Uterus (tissue), 4 donors: ENCODE results near the gene DLK1. TPM values are rescaled to one million over a fixed set of nuclear protein-coding genes. Genes with fewer than 3 reads are reported as not detected.

Experiments used
- DNase-seq, 2 donors: peaks; one replicate each; pipeline ENCODE4 v3.0.0-alpha.2; 2019 to 2020
- H3K27ac ChIP-seq, 2 donors: fragments of 200-600 bp; sonication (generic); 1 replicate in 1 of 2; 2 replicates in 1 of 2; pipeline ENCODE4 v1.5.1; 2016 to 2018
- H3K27me3 ChIP-seq, 2 donors: fragments of 200-600 bp; sonication (generic); one replicate each; pipeline ENCODE4 v1.5.1; 2018 to 2019; ENCODE audit warnings: control low read depth in 1 of 2
- H3K36me3 ChIP-seq, 2 donors: fragments of 200-600 bp; sonication (generic); one replicate each; pipeline ENCODE4 v1.5.1; 2019; ENCODE audit warnings: control low read depth in 1 of 2
- H3K4me1 ChIP-seq, 2 donors: fragments of 200-600 bp; sonication (generic); one replicate each; pipeline ENCODE4 v1.5.1; 2018 to 2019; ENCODE audit warnings: control low read depth in 1 of 2
- H3K4me3 ChIP-seq, 2 donors: fragments of 200-600 bp; sonication (generic); 1 replicate in 1 of 2; 2 replicates in 1 of 2; pipeline ENCODE4 v1.5.1; 2018 to 2019; ENCODE audit warnings: mild to moderate bottlenecking in 1 of 2
- H3K9me3 ChIP-seq, 2 donors: fragments of 200-600 bp; sonication (generic); one replicate each; pipeline ENCODE4 v1.5.1; 2019; ENCODE audit warnings: control low read depth in 1 of 2
- CTCF ChIP-seq, 4 experiments: fragments of 200-600 bp in 2 of 4; fragments of 450-650 bp in 2 of 4; sonication (generic) in 2 of 4; IDR thresholded peaks; one replicate each; pipeline ENCODE4 v1.5.1; 2016 to 2019; ENCODE audit warnings: antibody characterized with exemption in 4 of 4, mild to moderate bottlenecking in 2 of 4, moderate library complexity in 1 of 4
- POLR2A ChIP-seq, 2 donors: fragments of 450-650 bp; IDR thresholded peaks; one replicate each; pipeline ENCODE4 v1.6.1; 2016; ENCODE audit warnings: antibody characterized with exemption in 2 of 2, mild to moderate bottlenecking in 1 of 2, moderate library complexity in 1 of 2
- intact Hi-C: fragments of 100-400 bp; cut with DNase I; formaldehyde crosslinking; loops from one replicate; pipeline ENCODE4 v1.15.1; 2023; ENCODE audit warnings: low total_unique reads
- total RNA-seq, 4 donors: library from RNA; depleted of rRNA in 3 of 4; stranded (reverse); fragments of >200 nt in 3 of 4; gene quantifications; one replicate each; pipeline versions ENCODE4 v1.1.0 to v1.2.4, GENCODE V29; 2014 to 2023
- donor health status: DM: yes; HTN: yes; CAD: no.

Gene DLK1
- total RNA-seq, 4 donors from 2014 or later = 2.2 to 41.1 TPM; not detected in 2

DNA sequence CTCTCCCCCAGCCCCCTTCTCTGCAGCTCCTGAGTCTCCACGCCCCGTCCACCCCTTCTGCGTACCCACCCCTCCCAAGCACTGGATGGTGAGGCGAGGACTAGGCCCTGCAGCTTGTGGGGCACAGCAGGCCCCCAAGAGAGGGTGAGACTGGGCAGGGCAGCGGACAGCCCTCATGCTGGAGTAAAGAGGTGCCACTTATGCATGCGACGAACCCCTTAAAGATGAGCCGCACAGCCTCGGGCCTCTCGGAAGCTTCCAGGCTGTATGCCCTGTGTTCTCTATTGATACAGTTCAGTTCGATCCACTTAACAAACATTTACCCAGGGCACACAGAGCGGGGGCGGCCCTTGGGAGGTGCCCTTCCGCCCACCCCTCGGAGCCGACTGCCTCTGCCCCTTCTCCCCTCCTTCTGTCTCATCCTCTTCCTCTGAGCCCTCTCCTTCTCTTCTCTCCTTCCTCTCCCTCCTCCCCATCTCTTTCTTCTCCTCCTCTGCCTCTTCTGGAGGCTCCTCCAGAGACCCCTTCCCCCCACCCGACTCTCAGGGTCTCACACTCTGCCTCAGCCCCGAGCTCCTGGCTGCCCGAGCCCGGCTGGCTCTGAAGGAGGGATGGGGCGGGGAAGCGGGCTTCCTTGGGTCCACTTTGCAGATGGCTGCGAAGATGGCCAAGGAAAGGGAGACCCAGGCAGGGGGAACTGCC, 32.7 kb upstream of the DLK1 start:
- Histone ChIP-seq H3K4me1 (no peaks in the 10 kb centered on the region), H3K27ac (no peak overlapping the region), H3K4me3 (no peak overlapping the region), H3K9me3 (no peaks in the 10 kb centered on the region), H3K27me3 (no peaks in the 10 kb centered on the region), H3K36me3 (no peaks in the 10 kb centered on the region)
- no peak for DNase-seq
- intact Hi-C loops = no loop called here
- no peak for TF ChIP-seq POLR2A (IDR thresholded peaks at IDR 0.05)
- TF ChIP-seq CTCF (IDR thresholded peaks at IDR 0.05) = no peak

GRCh38 chr14:100694579-100695422, 31.9 kb upstream of the DLK1 start:
- no peaks in the 10 kb centered on the region for H3K9me3 ChIP-seq
- TF ChIP-seq CTCF (IDR thresholded peaks at IDR 0.05) = no peak
- no peak for TF ChIP-seq POLR2A (IDR thresholded peaks at IDR 0.05)
- H3K4me1 ChIP-seq = no peaks in the 10 kb centered on the region
- H3K4me3 ChIP-seq = no peak overlapping the region
- no peak overlapping the region for H3K27ac ChIP-seq
- no peak for DNase-seq
- no peaks in the 10 kb centered on the region for H3K27me3 ChIP-seq
- H3K36me3 ChIP-seq = no peaks in the 10 kb centered on the region
- intact Hi-C loops = no loop called here

DNA sequence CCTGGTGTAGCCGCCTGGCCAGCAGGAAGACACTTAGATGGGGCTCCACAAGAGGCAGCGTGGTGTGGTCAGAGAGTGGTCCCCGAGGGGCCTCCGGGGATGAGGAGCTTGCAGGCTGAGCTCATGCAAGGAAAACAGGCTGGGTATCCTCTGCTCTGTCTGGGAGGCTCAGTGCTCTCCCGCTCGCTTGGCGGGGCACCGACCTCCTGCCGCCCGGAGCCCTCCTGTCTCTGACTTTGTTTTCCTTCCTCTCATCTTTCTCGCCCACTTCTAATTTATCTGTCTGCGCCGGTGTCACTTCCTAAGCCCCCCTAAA, 31.3 kb upstream of the DLK1 start:
- no peak overlapping the region for H3K27ac ChIP-seq
- TF ChIP-seq CTCF (IDR thresholded peaks at IDR 0.05) = no peak
- no peak for TF ChIP-seq POLR2A (IDR thresholded peaks at IDR 0.05)
- H3K4me1 ChIP-seq = no peaks in the 10 kb centered on the region
- no peak overlapping the region for H3K4me3 ChIP-seq
- H3K9me3 ChIP-seq = no peaks in the 10 kb centered on the region
- intact Hi-C loops = no loop called here
- no peaks in the 10 kb centered on the region for H3K27me3 ChIP-seq
- no peak for DNase-seq
- no peaks in the 10 kb centered on the region for H3K36me3 ChIP-seq

GRCh38 chr14:100696008-100696407, 30.7 kb upstream of the DLK1 start:
- Histone ChIP-seq H3K4me1 (no peaks in the 10 kb centered on the region), H3K4me3 (no peak overlapping the region), H3K27ac (no peak overlapping the region), H3K9me3 (no peaks in the 10 kb centered on the region), H3K36me3 (no peaks in the 10 kb centered on the region), H3K27me3 (no peaks in the 10 kb centered on the region)
- DNase-seq = no peak
- TF ChIP-seq POLR2A (IDR thresholded peaks at IDR 0.05) = no peak
- TF ChIP-seq CTCF (IDR thresholded peaks at IDR 0.05) = no peak
- intact Hi-C loops = no loop called here

DNA sequence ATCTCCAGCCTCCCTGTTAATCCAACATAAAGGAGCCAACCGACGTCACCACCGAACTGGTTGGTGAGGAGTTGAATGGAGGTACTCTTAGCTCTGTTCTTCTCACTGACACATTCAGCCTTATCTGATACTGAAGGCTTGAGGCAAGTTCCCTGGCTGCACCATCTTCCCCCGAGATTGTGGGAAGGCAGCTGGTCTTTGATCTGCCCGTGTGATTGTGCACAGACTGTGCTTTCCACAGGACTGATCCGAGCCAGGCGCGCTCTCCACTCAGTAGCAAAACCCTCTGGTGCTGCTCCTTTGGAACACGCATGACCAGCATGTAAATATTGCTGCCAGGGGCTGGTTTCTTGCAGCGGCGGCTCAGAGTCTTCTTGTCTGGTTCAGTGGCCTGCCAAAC, 30.1 kb upstream of the DLK1 start:
- H3K4me1 ChIP-seq = no peaks in the 10 kb centered on the region
- H3K27me3 ChIP-seq = no peaks in the 10 kb centered on the region
- no peaks in the 10 kb centered on the region for H3K36me3 ChIP-seq
- intact Hi-C loops = no loop called here
- H3K9me3 ChIP-seq = no peaks in the 10 kb centered on the region
- TF ChIP-seq CTCF (IDR thresholded peaks at IDR 0.05) = no peak
- TF ChIP-seq POLR2A (IDR thresholded peaks at IDR 0.05) = no peak
- DNase-seq = no peak
- no peak overlapping the region for H3K4me3 ChIP-seq
- no peak overlapping the region for H3K27ac ChIP-seq
